Endothelial cell of umbilical vein (primary cell): Measurements from ENCODE around the gene ZBTB39.

Experiments
- EZH2 ChIP-seq: IDR thresholded peaks from 2 replicates; pipeline ENCODE4 v1.6.1; 2012; ENCODE audit warnings: borderline replicate concordance, low read depth, mild to moderate bottlenecking, moderate library complexity, low read length, inconsistent platforms; ENCODE audit not compliant: severe bottlenecking
- GATA2 ChIP-seq: IDR thresholded peaks from 2 replicates; pipeline ENCODE4 v1.7.0; 2011; ENCODE audit warnings: low read depth, mild to moderate bottlenecking, moderate library complexity, mixed read lengths, low read length; ENCODE audit not compliant: insufficient read length, insufficient read depth
- MYC ChIP-seq: IDR thresholded peaks from one replicate; pipeline ENCODE4 v1.6.1; 2011; ENCODE audit warnings: mild to moderate bottlenecking, low read depth, low read length
- POLR2A ChIP-seq: IDR thresholded peaks from 2 replicates; pipeline ENCODE4 v1.6.1; 2012; ENCODE audit warnings: low read depth, mild to moderate bottlenecking, control low read depth, low read length
- POLR2AphosphoS5 ChIP-seq: IDR thresholded peaks from 2 replicates; pipeline ENCODE4 v1.6.1; 2012; ENCODE audit warnings: low read depth, mild to moderate bottlenecking, control low read depth, low read length, moderate library complexity; ENCODE audit not compliant: insufficient read depth
- TF ChIP-seq, protein P1 (sequence below), 2 donors: IDR thresholded peaks; 1 replicate in 1 of 2; 2 replicates in 1 of 2; pipeline ENCODE4 v1.5.1; 2011; ENCODE audit warnings: low read length in 2 of 2, mild to moderate bottlenecking in 2 of 2, moderate library complexity in 2 of 2, control low read depth in 1 of 2, inconsistent platforms in 1 of 2, low read depth in 1 of 2; ENCODE audit not compliant: insufficient read depth in 1 of 2; ENCODE audit errors: extremely low read depth in 1 of 2
- TF ChIP-seq, protein P2 (sequence below): IDR thresholded peaks from 2 replicates; pipeline ENCODE4 v1.6.1; 2011; ENCODE audit not compliant: insufficient read depth, insufficient read length

DNA sequence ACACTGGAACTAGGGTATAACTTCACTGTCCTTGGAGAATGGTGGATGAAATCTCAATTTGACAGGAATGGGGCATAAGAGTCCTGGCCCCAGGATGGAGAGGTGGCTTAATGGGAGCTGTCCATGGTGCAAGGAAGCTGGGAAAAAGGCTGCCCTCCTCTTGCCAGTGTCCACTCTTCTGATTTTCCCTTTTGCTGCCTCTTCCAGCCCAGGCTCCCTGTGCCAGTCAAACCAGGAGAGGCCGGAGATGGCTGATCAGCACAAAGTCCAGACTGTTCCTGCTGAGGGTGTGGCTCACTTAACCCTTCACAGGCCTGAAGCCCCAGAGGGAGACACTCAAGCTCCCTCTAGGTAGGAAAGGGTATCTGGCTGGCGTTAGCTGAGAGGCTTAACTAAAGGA lies 43.5 kb upstream of the ZBTB39 start, which contains the start of gene MYO1A:
- TF ChIP-seq, protein P1, sequence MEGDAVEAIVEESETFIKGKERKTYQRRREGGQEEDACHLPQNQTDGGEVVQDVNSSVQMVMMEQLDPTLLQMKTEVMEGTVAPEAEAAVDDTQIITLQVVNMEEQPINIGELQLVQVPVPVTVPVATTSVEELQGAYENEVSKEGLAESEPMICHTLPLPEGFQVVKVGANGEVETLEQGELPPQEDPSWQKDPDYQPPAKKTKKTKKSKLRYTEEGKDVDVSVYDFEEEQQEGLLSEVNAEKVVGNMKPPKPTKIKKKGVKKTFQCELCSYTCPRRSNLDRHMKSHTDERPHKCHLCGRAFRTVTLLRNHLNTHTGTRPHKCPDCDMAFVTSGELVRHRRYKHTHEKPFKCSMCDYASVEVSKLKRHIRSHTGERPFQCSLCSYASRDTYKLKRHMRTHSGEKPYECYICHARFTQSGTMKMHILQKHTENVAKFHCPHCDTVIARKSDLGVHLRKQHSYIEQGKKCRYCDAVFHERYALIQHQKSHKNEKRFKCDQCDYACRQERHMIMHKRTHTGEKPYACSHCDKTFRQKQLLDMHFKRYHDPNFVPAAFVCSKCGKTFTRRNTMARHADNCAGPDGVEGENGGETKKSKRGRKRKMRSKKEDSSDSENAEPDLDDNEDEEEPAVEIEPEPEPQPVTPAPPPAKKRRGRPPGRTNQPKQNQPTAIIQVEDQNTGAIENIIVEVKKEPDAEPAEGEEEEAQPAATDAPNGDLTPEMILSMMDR (IDR thresholded peaks at IDR 0.05; ENCODE audit: extremely low read depth in 1 of 2, insufficient read depth in 1 of 2, low read depth in 1 of 2, low read length in 2 of 2), result no peak
- TF ChIP-seq POLR2A (no peak), POLR2AphosphoS5 (no peak), GATA2 (no peak), EZH2 (no peak), MYC (no peak)
- TF ChIP-seq, protein P2, sequence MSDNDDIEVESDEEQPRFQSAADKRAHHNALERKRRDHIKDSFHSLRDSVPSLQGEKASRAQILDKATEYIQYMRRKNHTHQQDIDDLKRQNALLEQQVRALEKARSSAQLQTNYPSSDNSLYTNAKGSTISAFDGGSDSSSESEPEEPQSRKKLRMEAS, result no peak
